ENCODE data around the gene RPL39L. TPM values are rescaled to one million over a fixed set of nuclear protein-coding genes. Genes with fewer than 3 reads are reported as not detected.

The RPL39L gene
- total and polyA plus RNA-seq, 2 of the 13 experiments (the other 11 are each of a cell fraction or from before 2014, with no cell fraction given): not detected

DNA sequence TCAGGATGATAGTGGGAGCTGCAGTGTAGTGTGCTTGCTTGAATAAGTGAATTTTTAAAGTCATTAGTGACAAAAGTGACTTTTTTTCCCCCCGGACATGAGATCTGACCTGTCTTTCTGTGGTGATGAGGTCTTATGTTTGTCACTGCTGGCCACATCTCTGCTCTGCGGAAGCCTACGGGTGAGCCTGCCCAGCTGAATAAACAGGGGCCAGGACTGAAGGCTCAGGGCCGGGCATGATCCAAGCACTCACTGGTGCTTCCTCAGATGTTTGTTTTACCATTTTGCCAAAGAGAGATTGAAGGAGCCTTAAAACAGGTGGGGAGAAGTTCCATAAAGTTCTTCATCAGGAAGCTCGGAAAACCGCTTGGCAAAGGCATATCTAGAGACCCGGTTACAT lies 35.0 kb downstream of the RPL39L start:
- TF ChIP-seq, protein P1, sequence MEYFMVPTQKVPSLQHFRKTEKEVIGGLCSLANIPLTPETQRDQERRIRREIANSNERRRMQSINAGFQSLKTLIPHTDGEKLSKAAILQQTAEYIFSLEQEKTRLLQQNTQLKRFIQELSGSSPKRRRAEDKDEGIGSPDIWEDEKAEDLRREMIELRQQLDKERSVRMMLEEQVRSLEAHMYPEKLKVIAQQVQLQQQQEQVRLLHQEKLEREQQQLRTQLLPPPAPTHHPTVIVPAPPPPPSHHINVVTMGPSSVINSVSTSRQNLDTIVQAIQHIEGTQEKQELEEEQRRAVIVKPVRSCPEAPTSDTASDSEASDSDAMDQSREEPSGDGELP (IDR thresholded peaks at IDR 0.05; ENCODE audit: borderline replicate concordance, low read depth): peak; percentile 84
- TF ChIP-seq ZNF138 (CRISPR knock-in tag; IDR thresholded peaks at IDR 0.05; ENCODE audit: low read depth): no peak
- TF ChIP-seq, protein P2, sequence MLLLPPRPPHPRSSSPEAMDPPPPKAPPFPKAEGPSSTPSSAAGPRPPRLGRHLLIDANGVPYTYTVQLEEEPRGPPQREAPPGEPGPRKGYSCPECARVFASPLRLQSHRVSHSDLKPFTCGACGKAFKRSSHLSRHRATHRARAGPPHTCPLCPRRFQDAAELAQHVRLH (CRISPR knock-in tag; IDR thresholded peaks at IDR 0.05; ENCODE audit: borderline replicate concordance, low read depth): no peak
- Histone ChIP-seq H3K4me2 (ENCODE audit: low read depth, low read length) (no peak overlapping the region), H3K79me2 (ENCODE audit: insufficient read depth, low read length) (no peaks in the 10 kb centered on the region), H3K27ac (ENCODE audit: extremely low read length, insufficient read depth, low read length) (no peak overlapping the region), H4K20me1 (ENCODE audit: insufficient read depth, low read length) (no peaks in the 10 kb centered on the region), H3K36me3 (replicated peaks in 1 of 2; ENCODE audit: control insufficient read depth in 1 of 2, insufficient read depth in 2 of 2, low read length in 2 of 2) (no peaks in the 10 kb centered on the region), H3K9ac (ENCODE audit: insufficient read depth, low read depth, low read length) (no peak overlapping the region), H3K9me3 (ENCODE audit: low read length) (no peaks in the 10 kb centered on the region), H3K27me3 (ENCODE audit: control insufficient read depth in 1 of 2, insufficient read depth in 2 of 2, low read length in 2 of 2) (peaks cover 0 to 10% of the 10 kb centered on the region in 2 experiments; a peak in 2 of 5 replicates), H3K4me3 (replicated peaks in 1 of 3; ENCODE audit: insufficient read depth in 1 of 3, low read depth in 2 of 3, low read length in 3 of 3) (no peak overlapping the region), H2AFZ (ENCODE audit: low read length) (no peak overlapping the region), H3K4me1 (ENCODE audit: insufficient read depth, low read length) (peaks cover 17% of the 10 kb centered on the region)
- POLR2A ChIA-PET: no interaction called here
- WGBS (ENCODE audit: low lambda C conversion rate): 43% methylated on average over 7 of the region's 7 CpGs
- in situ Hi-C loops (cut with HindIII; ENCODE audit: extremely low pct_ligation_motif_present, low pct_unique_long_range_greater_than_20kb): no loop called here
- intact Hi-C loops (cut with micrococcal nuclease; ENCODE audit: unreplicated experiment): no loop called here
- no peak for FAIRE-seq
- no TSS peak for BruUV-seq (replicated peaks)
- DNase-seq (ENCODE audit: low spot score): no peak
- CTCF ChIA-PET (ENCODE audit: low intra/inter-chr PET ratio, low total read pairs): no interaction called here
- ATAC-seq: 0 out of 3 replicates have a peak, but pooled peaks have one; percentile 31

GRCh38 chr3:187103251-187103650 lies 36.0 kb downstream of the RPL39L start:
- Histone ChIP-seq H3K9me3 (ENCODE audit: low read length) (no peaks in the 10 kb centered on the region), H3K27me3 (ENCODE audit: control insufficient read depth in 1 of 2, insufficient read depth in 2 of 2, low read length in 2 of 2) (peaks cover 0 to 10% of the 10 kb centered on the region in 2 experiments; a peak in 2 of 5 replicates), H3K4me2 (ENCODE audit: low read depth, low read length) (no peak overlapping the region), H3K36me3 (replicated peaks in 1 of 2; ENCODE audit: control insufficient read depth in 1 of 2, insufficient read depth in 2 of 2, low read length in 2 of 2) (no peaks in the 10 kb centered on the region), H2AFZ (ENCODE audit: low read length) (no peak overlapping the region), H3K4me1 (ENCODE audit: insufficient read depth, low read length) (peaks cover 17% of the 10 kb centered on the region), H3K79me2 (ENCODE audit: insufficient read depth, low read length) (no peaks in the 10 kb centered on the region), H3K27ac (ENCODE audit: extremely low read length, insufficient read depth, low read length) (no peak overlapping the region), H3K4me3 (replicated peaks in 1 of 3; ENCODE audit: insufficient read depth in 1 of 3, low read depth in 2 of 3, low read length in 3 of 3) (no peak overlapping the region), H3K9ac (ENCODE audit: insufficient read depth, low read depth, low read length) (no peak overlapping the region), H4K20me1 (ENCODE audit: insufficient read depth, low read length) (no peaks in the 10 kb centered on the region)
- intact Hi-C loops (cut with micrococcal nuclease; ENCODE audit: unreplicated experiment): no loop called here
- TF ChIP-seq GATAD2A (CRISPR knock-in tag; IDR thresholded peaks at IDR 0.05): no peak
- TF ChIP-seq, protein P3, sequence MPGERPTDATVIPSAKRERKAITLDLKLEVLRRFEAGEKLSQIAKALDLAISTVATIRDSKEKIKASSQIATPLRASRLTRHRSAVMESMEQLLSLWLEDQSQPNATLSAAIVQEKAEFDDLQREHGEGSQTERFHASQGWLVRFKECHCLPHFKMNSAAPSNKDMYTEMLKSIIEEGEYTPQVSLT (CRISPR knock-in tag; IDR thresholded peaks at IDR 0.05; ENCODE audit: borderline replicate concordance, low read depth): no peak
- CTCF ChIA-PET (ENCODE audit: low intra/inter-chr PET ratio, low total read pairs): no interaction called here
- FAIRE-seq (no peak), DNase-seq (ENCODE audit: low spot score) (no peak), ATAC-seq (no peak)
- POLR2A ChIA-PET: no interaction called here
- 57% methylated on average over 5 of the region's 5 CpGs for WGBS (ENCODE audit: low lambda C conversion rate)
- no TSS peak for BruUV-seq (replicated peaks)
- in situ Hi-C loops (cut with HindIII; ENCODE audit: extremely low pct_ligation_motif_present, low pct_unique_long_range_greater_than_20kb): no loop called here

All from HepG2 (cell line).